ENCODE data around the gene CDS2. TPM values are rescaled to one million over a fixed set of nuclear protein-coding genes. Genes with fewer than 3 reads are reported as not detected.

The CDS2 gene
- total RNA-seq, 2 experiments from 2014 or later: 16.6 to 42.8 TPM

GRCh38 chr20:5211803-5212714 is 85.3 kb downstream of the CDS2 start:
- POLR2A ChIA-PET: interaction anchor here (0.6 to 1.2 kb wide), 2 partner anchors 9 to 10 kb away, joined by 3 read pairs; no protein-coding TSS in a partner anchor
- H3K27ac ChIP-seq (ENCODE audit: low read depth, low read length, poor library complexity, severe bottlenecking): no peak overlapping the region
- CTCF ChIA-PET (ENCODE audit: unreplicated experiment): interaction anchor here (1.0 kb wide), 1 partner anchor 11 kb away, joined by 4 read pairs; no protein-coding TSS in a partner anchor

DNA sequence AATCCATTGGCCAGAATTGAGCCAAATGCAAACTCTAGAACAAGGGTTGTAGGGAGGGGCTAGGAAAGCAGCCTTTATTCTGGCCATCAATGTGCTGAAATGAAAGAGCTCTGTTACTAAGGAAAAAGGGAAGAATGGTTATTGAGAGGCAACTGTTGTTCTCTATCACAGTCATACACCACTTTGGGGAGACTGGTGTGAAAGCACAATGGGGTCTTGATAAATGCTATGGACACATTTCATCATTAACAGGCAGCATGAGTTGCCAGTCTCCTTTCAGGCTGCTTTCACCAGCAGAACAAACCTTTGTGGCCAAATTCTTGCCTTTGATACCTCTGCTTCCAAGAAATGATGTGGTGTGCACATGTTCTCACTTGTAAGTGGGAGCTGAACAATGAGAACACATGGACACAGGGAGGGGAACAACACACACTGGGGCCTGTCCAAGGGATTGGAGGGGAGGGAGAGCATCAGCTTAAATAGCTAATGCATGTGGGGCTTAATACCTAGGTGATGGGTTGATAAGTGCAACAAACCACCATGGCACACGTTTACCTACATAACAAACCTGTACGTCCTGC is 86.2 kb downstream of the CDS2 start:
- intact Hi-C loops (cut with micrococcal nuclease; ENCODE audit: unreplicated experiment): no loop called here
- H3K36me3 ChIP-seq (ENCODE audit: insufficient read depth, low read length): no peaks in the 10 kb centered on the region
- no peak overlapping the region for H3K4me2 ChIP-seq (ENCODE audit: low read length)
- no peak overlapping the region for H2AFZ ChIP-seq (ENCODE audit: low read length)
- TF ChIP-seq EZH2phosphoT487 (IDR thresholded peaks at IDR 0.05; ENCODE audit: borderline replicate concordance, low read depth, low read length): no peak
- TF ChIP-seq CTCF (conservative IDR thresholded peaks at IDR 0.05; ENCODE audit: low read length): no peak
- H4K20me1 ChIP-seq (ENCODE audit: insufficient read depth, low read length): no peaks in the 10 kb centered on the region
- no peaks in the 10 kb centered on the region for H3K9me3 ChIP-seq (ENCODE audit: low read length)
- H3K4me3 ChIP-seq (ENCODE audit: low read depth, low read length, poor library complexity, severe bottlenecking): no peak overlapping the region
- POLR2A ChIA-PET: interaction anchor here (0.6 kb wide), 1 partner anchor 9 kb away, joined by 3 read pairs; no protein-coding TSS in a partner anchor
- H3K79me2 ChIP-seq (ENCODE audit: insufficient read depth, low read depth, low read length): no peaks in the 10 kb centered on the region
- H3K27ac ChIP-seq (ENCODE audit: low read depth, low read length, poor library complexity, severe bottlenecking): no peak overlapping the region
- H3K9me2 ChIP-seq (ENCODE audit: insufficient read depth, low read length): no peaks in the 10 kb centered on the region
- no peak for DNase-seq (ENCODE audit: low spot score)
- H3K4me1 ChIP-seq (ENCODE audit: insufficient read depth, low read length, poor library complexity, severe bottlenecking): peaks cover 4% of the 10 kb centered on the region
- CTCF ChIA-PET (ENCODE audit: unreplicated experiment): no interaction called here
- BruUV-seq (replicated peaks): no TSS peak

More at GRCh38 chr20:5211803-5212714, 85.3 kb downstream of the CDS2 start:
- Histone ChIP-seq H3K4me2 (ENCODE audit: low read length) (no peak overlapping the region), H3K9me3 (ENCODE audit: low read length) (no peaks in the 10 kb centered on the region), H4K20me1 (ENCODE audit: insufficient read depth, low read length) (no peaks in the 10 kb centered on the region), H3K4me1 (ENCODE audit: insufficient read depth, low read length, poor library complexity, severe bottlenecking) (peaks cover 4% of the 10 kb centered on the region), H3K9me2 (ENCODE audit: insufficient read depth, low read length) (no peaks in the 10 kb centered on the region), H3K36me3 (ENCODE audit: insufficient read depth, low read length) (no peaks in the 10 kb centered on the region), H2AFZ (ENCODE audit: low read length) (no peak overlapping the region), H3K79me2 (ENCODE audit: insufficient read depth, low read depth, low read length) (no peaks in the 10 kb centered on the region), H3K4me3 (ENCODE audit: low read depth, low read length, poor library complexity, severe bottlenecking) (no peak overlapping the region)
- BruUV-seq (replicated peaks): no TSS peak
- no peak for DNase-seq (ENCODE audit: low spot score)
- TF ChIP-seq EZH2phosphoT487 (IDR thresholded peaks at IDR 0.05; ENCODE audit: borderline replicate concordance, low read depth, low read length) (no peak), CTCF (conservative IDR thresholded peaks at IDR 0.05; ENCODE audit: low read length) (no peak)
- intact Hi-C loops (cut with micrococcal nuclease; ENCODE audit: unreplicated experiment): no loop called here

Measured in OCI-LY7 (cell line).